CD1c-positive myeloid dendritic cell (primary cell): Measurements from ENCODE around the gene ANTKMT.
"Not testable (repeated sequence)": the region's sequence is repeated elsewhere in the genome, so short reads cannot be mapped to it uniquely, and the experiment has no call there.

Experiments used
- DNase-seq: peaks from one replicate; pipeline ENCODE4 v3.0.0-alpha.2; 2016; ENCODE audit errors: extremely low spot score

The ANTKMT gene

DNA sequence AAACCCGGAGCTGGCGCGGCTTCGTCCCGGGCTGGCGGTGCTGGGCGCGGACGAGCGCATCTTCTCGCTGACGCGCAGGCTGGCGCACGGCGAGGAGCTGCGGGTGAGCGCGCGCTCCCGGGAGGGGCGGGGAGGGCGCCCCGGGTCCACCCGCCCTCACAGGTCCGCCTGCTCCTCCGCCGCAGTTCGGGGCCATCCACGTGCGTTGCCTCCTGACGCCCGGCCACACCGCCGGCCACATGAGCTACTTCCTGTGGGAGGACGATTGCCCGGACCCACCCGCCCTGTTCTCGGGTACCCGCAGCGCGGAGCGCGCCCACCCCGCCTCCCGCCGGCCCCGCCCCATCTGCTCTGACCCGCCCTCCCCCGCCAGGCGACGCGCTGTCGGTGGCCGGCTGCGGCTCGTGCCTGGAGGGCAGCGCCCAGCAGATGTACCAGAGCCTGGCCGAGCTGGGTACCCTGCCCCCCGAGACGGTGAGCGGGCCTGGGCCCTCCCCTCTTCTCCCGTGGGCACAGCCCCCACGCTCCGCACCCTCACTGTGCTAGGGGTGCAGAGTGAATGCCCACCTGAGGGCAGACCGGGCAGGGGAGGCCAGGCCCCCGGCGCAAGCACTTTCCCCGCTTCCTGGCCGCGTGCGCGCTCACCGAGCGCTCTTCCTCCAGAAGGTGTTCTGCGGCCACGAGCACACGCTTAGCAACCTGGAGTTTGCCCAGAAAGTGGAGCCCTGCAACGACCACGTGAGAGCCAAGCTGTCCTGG, 7.4 kb downstream of the ANTKMT start:
- peak; percentile 80 for DNase-seq

DNA sequence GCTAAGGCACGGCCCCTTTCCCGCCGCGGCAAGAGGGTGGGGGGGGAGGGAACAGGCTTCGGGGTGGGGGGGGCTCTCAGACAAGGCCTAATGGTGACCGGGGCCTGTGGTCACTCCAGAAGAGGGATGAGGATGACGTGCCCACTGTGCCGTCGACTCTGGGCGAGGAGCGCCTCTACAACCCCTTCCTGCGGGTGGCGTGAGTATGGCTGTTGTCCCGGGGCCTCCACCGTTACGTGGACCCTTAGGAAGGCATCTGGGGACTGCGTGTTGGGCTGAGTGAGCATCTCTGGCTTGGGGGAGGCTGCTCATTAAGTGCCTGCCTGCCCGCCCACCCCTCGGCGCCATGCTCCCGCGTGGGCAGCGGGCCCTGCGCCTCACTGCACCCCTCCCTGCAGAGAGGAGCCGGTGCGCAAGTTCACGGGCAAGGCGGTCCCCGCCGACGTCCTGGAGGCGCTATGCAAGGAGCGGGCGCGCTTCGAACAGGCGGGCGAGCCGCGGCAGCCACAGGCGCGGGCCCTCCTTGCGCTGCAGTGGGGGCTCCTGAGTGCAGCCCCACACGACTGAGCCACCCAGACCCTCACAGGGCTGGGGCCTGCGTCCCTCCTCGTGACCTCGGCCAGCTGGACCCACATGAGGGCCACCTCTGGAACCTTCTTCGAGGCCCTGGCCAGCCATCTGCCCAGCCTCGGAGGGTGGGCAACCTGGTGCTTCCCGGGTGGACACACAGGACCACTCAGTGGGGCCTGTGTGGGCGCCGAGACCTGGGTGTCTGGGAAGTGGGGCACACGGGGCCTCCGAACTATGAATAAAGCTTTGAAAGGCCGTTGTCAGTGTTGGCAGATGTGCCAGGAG, 8.2 kb downstream of the ANTKMT start:
- no peak for DNase-seq

GRCh38 chr16:729768-730665, 9.1 kb downstream of the ANTKMT start:
- DNase-seq, result no peak

GRCh38 chr16:730666-731509, 9.9 kb downstream of the ANTKMT start:
- DNase-seq, result no peak

GRCh38 chr16:732332-732731, 11.4 kb downstream of the ANTKMT start:
- no peak for DNase-seq

- no peak for DNase-seq
Measured at GRCh38 chr16:732936-733335, 12.0 kb downstream of the ANTKMT start.

DNA sequence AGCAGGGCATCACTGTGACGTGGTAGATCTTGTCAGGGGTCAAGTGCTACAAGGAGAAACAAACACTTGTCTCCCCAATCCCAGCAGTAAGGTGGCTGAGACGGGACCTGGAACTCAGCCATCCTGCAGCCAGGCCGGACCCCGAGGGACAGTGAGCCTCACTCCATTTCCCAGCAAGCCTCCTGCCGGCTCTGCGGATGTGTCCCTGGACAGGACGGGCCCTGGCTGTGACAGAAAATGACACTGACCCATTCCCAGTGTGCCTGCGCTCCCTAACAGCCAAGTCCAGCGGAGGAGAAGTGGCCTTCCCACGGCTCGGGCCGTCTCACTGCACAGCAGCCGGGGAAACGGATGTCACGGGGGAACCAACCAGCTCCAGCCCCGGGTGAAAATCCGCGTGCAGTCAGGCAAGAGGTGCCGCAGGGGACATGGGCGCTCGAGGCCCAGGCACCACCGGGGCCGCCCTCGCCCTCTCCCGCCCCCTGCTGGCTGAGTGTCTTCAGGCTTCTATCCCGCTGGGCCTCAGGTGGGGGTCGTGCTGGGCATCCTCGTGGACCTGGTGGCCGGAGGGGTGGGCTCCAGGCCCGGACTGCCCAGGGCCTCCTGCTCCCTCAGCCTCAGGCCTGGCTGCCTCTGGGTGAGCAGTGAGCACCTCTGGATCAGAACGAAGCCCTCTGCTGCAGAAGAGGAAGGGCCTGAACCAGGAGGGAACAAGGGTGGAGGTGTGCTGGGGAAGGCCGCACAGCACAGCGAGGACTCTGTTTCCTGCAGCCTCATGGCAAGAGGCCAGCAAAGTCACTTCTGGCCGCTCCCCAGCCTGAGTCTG, 12.6 kb downstream of the ANTKMT start:
- DNase-seq, result no peak

GRCh38 chr16:734208-734980, 13.4 kb downstream of the ANTKMT start:
- DNase-seq, result no peak

GRCh38 chr16:734981-735881, 14.3 kb downstream of the ANTKMT start:
- DNase-seq, result no peak

GRCh38 chr16:735982-736453, 15.1 kb downstream of the ANTKMT start:
- DNase-seq, result no peak

GRCh38 chr16:736936-737481, 16.1 kb downstream of the ANTKMT start:
- no peak for DNase-seq

GRCh38 chr16:739560-740458, 18.9 kb downstream of the ANTKMT start:
- no peak for DNase-seq

GRCh38 chr16:740459-740763, 19.5 kb downstream of the ANTKMT start:
- DNase-seq, result peak; percentile 28

DNA sequence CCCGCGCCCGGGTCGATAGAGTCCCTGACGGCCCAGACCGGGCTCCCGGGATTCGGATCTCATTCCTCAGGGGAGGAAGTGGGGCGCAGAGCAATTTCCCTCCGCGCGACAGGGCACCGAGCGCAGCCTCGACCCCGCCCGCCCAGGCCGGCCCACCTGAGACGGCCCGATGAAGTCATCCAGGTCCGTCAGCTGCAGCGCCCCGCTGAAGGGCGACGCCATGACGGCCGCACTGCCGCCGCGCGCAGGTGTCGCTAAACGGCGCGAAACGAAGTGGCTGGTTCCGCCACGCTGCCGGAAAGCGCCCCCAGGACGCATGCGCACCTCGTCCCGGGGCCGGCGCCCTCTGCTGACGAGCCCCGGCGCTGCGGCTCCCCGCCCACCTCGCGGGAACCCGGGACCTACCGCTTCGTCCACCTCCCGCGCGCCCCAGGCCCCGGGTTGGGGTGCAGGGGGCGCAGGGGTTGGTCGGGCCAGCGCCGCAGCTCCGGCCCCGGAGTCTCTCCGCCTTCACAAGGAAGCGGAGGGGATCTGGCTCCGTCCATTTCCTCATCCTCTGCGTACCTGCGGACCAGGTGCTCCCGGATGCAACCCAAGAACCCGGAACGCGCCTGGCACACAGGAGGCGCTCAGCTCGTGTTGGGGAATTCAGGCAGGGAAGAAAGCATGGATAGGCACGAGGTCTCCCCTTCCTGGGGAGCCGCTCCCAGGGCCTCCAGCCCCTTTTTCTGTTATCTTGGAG, 20.0 kb downstream of the ANTKMT start, which contains the start of gene CIAO3:
TSS of gene CIAO3 (minus strand) at position 234 of the 742 bp plus-strand sequence. CDS start at position 222, 12 bp downstream.
- DNase-seq, result peak; percentile 96

GRCh38 chr16:741986-742629, 21.2 kb downstream of the ANTKMT start:
- no peak for DNase-seq

- not testable (repeated sequence) for DNase-seq
Measured at GRCh38 chr16:742894-743293, 21.9 kb downstream of the ANTKMT start.
